GM18517 (cell line): Measurements from ENCODE around the gene BCL2L2.
A peak's percentile ranks its signal among the peaks of the same experiment; 100 is the strongest.
"Not testable (repeated sequence)": the region's sequence is repeated elsewhere in the genome, so short reads cannot be mapped to it uniquely, and the experiment has no call there.

Source experiments
- ATAC-seq: cut with Tn5 transposase; IDR thresholded peaks from one replicate; pipeline ENCODE4 v1.9.1; 2021; ENCODE audit warnings: mild to moderate bottlenecking, moderate library complexity; ENCODE audit not compliant: unreplicated experiment

Gene BCL2L2

GRCh38 chr14:23322568-23323517 is 16.2 kb downstream of the BCL2L2 start:
- no peak for ATAC-seq

GRCh38 chr14:23323838-23324454 is 17.3 kb downstream of the BCL2L2 start:
- ATAC-seq: no peak

GRCh38 chr14:23324455-23324846 is 17.8 kb downstream of the BCL2L2 start:
- ATAC-seq: no peak

- no peak for ATAC-seq
Observed at GRCh38 chr14:23324993-23325392, 18.4 kb downstream of the BCL2L2 start.

GRCh38 chr14:23325746-23326145 is 19.1 kb downstream of the BCL2L2 start:
- not testable (repeated sequence) for ATAC-seq

- ATAC-seq: no peak
Observed at GRCh38 chr14:23326491-23327332, 20.1 kb downstream of the BCL2L2 start.

GRCh38 chr14:23327947-23328744 is 21.5 kb downstream of the BCL2L2 start:
- ATAC-seq: peak; percentile 64

- no peak for ATAC-seq
Observed at GRCh38 chr14:23335623-23336022, 29.0 kb downstream of the BCL2L2 start.

- ATAC-seq: no peak
Observed at GRCh38 chr14:23339506-23340268, 33.1 kb downstream of the BCL2L2 start.

GRCh38 chr14:23344481-23344880 is 37.8 kb downstream of the BCL2L2 start:
- ATAC-seq: no peak

GRCh38 chr14:23345987-23346692 is 39.5 kb downstream of the BCL2L2 start:
- ATAC-seq: no peak

GRCh38 chr14:23346693-23347405 is 40.2 kb downstream of the BCL2L2 start:
- no peak for ATAC-seq

GRCh38 chr14:23347406-23348296 is 41.0 kb downstream of the BCL2L2 start:
- ATAC-seq: no peak

- no peak for ATAC-seq
Observed at GRCh38 chr14:23348297-23348655, 41.6 kb downstream of the BCL2L2 start.

GRCh38 chr14:23349156-23349845 is 42.7 kb downstream of the BCL2L2 start:
- ATAC-seq: no peak

GRCh38 chr14:23351681-23352505 is 45.3 kb downstream of the BCL2L2 start:
- no peak for ATAC-seq
